Eye (tissue), 1 donor: Measurements from ENCODE around the gene BANF1.
A peak's percentile ranks its signal among the peaks of the same experiment; 100 is the strongest.

Source experiments
- DNase-seq: peaks from one replicate; pipeline ENCODE4 v3.0.0-alpha.2; 2015

The BANF1 gene, protein sequence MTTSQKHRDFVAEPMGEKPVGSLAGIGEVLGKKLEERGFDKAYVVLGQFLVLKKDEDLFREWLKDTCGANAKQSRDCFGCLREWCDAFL

GRCh38 chr11:66001942-66002647, at the start of gene BANF1, which contains the start of gene EIF1AD:
Gene BANF1 (plus strand): TSS chr11:66002503. CDS start chr11:66003251, 748 bp downstream.
Gene EIF1AD (minus strand): TSS chr11:66002157. CDS start chr11:66000389, 1,768 bp downstream.
- peak; percentile 99 for DNase-seq

GRCh38 chr11:65953471-65953870, 48.8 kb upstream of the BANF1 start:
- no peak for DNase-seq

GRCh38 chr11:65954771-65955170, 47.5 kb upstream of the BANF1 start:
- DNase-seq = no peak

GRCh38 chr11:65958291-65958690, 44.0 kb upstream of the BANF1 start:
- no peak for DNase-seq

DNA sequence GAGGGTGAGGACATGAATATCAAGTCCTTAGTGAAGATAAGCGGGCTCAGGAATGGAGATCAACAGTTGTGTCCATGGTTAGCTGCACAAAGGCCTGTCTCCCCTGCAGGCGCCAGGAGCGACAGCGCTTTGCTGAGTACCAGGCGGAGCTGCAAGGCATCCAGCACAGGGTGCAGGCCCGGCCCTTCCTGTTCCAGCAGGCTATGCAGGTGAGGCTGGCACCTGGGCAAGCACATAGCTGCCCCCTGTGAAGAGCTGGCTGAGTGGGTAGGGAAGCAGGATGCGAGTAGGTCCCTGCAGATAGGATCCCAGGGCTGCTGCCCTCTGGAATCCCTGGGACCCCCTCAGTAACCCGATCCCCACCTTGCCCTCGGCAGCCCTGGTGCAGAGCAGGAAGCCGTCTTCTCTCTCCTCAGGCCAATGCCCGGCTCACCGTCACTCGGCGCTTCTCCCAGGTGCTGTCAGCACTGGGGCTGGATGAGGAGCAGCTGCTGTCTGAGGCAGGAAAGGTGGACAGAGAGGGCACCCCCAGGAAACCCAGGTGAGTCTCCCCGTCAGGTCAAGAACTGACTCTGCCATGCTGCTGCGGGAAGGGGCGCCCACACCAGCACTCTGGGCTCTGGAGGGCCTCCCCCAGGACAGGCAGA, 43.4 kb upstream of the BANF1 start:
- DNase-seq = no peak

- no peak for DNase-seq
These were observed 41.5 kb upstream of the BANF1 start for GRCh38 chr11:65960824-65961266.

DNA sequence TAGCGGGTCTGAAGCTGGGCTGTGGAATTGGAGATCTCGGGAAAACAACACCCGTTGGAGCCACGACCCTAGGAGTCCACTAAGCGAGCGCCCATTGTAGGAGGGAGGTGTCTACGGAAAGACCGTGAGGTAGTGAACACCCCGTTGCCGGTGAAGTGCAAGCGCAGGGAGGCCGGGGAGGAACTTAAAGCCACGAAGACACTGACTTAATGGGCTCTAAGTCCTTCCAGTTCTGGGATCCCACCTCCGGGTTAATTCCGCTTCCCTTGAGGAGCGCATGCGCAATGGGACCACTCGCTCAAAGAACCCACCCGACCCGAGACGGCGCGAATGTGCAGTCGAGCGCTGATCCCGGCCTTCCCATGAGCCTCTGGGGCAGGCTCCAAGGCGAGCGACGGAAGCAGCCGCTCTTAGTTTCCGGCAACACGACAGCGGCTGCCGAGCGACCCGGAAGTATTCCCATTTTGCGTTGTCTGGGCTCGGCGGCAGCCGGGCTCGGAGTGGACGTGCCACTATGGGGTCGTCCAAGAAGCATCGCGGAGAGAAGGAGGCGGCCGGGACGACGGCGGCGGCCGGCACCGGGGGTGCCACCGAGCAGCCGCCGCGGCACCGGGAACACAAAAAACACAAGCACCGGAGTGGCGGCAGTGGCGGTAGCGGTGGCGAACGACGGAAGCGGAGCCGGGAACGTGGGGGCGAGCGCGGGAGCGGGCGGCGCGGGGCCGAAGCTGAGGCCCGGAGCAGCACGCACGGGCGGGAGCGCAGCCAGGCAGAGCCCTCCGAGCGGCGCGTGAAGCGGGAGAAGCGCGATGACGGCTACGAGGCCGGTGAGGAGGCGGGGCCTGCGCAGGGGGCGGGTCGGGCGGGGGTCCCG, 40.8 kb upstream of the BANF1 start, which contains the start of gene SART1:
Gene SART1 (plus strand): TSS at position 468 of the 874 bp plus-strand sequence. CDS start 47 bp downstream, at position 515.
- peak; percentile 99 for DNase-seq

DNA sequence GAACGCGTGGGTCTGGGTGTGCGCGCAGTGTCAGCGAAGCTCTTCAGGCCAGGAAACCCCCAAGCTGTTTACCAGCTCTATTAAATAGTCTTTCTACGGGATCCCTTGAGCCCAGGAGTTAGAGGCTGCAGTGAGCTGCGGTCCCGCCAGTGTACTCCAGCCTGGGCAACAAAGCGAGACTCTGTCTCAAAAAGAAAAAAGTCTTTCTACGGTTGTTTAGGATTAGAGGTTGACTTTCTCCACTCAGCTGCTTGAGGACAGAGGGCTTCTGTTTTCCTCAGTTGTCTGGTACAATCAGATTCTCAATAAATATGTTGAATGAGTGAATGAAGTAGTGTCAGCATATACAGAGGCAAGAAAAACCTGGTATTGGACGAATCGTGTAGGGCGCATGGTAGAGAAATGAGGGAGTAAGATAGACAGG, 40.1 kb upstream of the BANF1 start:
- DNase-seq = no peak

GRCh38 chr11:65964906-65965305, 37.4 kb upstream of the BANF1 start:
- no peak for DNase-seq

DNA sequence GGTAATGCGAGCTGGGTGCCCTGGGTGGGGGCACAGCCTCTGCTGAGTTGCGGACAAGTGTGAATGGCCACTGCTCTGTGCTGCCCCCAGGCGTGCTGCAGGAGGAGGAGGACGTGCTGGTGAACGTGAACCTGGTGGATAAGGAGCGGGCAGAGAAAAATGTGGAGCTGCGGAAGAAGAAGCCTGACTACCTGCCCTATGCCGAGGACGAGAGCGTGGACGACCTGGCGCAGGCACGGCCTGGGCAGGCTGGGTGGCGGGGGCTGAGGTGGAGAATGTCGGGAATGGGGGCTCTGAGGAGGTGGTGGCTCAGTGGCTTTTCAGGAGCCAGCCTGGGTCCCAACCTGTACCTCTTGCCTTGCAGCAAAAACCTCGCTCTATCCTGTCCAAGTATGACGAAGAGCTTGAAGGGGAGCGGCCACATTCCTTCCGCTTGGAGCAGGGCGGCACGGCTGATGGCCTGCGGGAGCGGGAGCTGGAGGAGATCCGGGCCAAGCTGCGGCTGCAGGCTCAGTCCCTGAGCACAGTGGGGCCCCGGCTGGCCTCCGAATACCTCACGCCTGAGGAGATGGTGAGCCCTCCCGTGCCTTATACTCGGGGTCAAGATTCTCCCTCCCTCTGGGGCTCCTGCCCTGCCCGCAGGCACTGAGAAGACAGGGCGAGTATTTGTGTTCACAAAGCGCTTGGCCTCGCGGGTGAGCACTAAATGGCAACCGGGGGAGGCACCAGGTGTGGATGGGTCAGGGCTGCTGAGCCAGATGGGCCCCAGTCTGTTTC, 36.1 kb upstream of the BANF1 start:
- DNase-seq = no peak

GRCh38 chr11:65967329-65967934, 34.9 kb upstream of the BANF1 start:
- DNase-seq = no peak

DNA sequence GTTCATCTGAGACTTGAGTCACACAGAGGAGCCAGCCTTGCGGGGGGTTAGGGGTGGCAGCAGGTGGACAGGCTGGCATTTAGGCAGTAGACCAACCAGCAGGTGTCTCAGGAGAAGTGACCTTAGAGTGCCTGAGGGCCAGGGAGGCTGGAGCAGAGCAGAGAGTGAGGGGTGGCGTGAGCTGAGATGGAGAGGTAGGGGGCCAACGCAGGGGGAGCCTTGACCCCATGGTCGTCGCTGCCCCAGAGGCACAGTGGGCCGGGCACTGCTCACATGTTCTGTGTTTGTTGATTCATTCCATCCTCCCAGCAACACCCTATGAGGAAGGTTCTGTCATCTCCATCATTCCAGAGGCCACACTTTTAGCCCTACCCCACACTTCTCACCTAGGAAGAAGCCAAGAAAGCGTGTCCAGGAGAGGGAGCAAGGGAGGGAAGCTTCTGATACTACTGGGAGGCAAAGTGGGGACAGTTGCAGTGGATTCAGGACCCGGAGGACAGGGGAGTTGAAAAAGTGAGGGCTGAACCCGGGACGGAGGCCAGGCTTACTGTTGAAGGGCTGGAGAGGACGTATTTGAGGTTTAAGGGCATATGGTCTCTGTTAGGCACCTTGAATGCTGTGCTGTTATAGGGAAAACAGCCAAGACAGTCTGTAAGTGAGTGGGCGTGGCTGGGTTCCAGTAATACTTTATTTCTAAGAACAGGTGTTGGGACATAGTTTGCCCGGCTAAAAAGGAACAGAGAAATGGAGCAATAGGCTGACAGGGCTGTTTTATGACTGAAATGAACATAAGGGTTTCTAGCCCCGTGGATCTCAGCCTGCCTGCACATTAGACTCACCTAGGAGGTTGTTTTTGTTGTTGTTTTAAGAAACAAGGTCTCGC, 33.5 kb upstream of the BANF1 start:
- no peak for DNase-seq

GRCh38 chr11:65972116-65972515, 30.2 kb upstream of the BANF1 start:
- DNase-seq = no peak

DNA sequence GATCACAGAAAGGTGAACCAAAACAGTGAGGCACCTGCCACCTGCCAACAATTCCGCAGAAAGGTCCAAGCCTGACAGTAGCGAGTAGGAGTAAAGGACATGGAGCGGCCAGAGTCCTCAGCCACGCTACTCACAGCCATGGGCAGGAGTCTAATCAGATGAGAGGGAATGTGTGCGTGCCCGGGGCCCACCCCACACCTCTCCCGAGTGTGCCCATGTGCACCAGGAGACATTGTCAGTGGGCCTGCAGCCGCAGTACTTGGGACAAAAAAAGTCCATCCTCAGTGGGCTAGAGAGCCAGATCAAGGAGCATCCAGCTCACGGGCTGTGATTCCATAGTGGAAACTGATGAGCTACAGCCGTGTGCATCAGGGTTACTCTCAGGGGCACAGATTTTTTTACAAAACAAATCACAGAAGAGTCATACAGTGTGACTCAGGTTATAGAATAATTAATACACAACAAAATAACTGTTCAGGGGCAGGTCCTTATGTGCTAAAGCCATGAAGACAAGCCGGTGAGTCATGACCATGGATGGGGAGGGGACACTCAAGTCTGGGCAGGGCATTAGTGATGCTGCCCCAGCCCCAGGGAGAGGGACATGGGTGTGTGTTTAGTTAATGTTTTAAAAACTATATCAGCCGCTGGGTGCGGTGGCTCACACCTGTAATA, 28.7 kb upstream of the BANF1 start:
- no peak for DNase-seq

DNA sequence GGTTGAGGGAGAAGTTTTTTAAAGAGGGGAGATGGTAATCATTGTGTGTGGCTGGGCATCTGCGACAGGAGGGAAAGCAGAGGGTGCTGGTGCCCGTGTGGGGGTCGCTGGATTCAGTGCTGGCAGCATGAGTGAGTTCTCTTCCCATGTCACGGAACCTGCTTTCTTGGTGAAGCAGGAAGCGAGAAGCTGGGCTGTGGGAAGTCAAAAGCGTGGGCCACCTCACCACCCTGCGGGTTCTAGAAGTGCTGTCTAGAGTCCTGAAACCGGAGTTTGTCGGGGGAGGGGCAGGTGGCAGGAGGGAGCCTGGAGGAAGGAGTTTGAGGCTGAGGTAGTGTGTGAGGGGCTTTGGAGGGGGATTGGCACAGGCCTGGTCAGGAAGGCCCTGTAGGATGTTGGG, 26.5 kb upstream of the BANF1 start:
- DNase-seq = no peak

GRCh38 chr11:65976216-65977176, 25.8 kb upstream of the BANF1 start:
- DNase-seq = no peak

DNA sequence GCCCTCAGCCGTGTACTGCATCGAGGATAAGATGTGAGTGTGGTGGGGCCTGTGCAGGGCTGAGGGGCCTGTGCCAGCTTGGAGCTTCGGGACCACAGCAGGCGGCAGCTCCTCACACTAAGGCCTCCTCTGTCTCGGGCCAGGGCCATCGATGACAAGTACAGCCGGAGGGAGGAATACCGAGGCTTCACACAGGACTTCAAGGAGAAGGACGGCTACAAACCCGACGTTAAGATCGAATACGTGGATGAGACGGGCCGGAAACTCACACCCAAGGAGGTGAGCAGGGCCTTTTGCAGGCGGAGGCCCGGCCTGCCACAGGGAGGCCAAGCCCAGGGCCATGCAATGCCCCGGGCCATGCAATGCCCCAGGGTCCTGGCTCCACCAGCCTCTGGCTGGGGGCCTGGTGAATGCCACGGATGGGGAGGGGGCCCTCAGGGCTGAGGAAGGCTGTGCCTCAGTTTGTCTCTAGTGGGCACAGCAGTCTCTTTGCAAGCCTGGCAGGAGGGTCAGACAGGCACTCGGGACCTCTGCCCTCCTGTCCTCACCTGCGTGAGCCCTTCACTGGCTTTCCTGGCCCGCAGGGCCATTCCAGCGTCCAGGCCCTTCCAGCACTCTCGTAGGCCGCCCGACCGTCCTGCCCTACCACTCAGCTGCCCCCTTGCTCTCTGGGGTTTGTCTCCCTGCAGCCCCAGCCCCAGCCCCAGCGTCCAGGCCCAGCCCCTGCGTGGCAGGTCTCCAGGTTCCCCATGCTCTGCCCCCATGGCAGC, 24.5 kb upstream of the BANF1 start:
- DNase-seq = no peak
